NB4 (cell line): ENCODE results near the gene PPT2.

ENCODE experiments used
- MYC ChIP-seq: IDR thresholded peaks from 2 replicates; pipeline ENCODE4 v1.6.1; 2011; ENCODE audit warnings: low read depth, low read length
- POLR2A ChIP-seq: IDR thresholded peaks from 2 replicates; pipeline ENCODE4 v1.6.1; 2011; ENCODE audit warnings: mild to moderate bottlenecking; ENCODE audit not compliant: insufficient read length; ENCODE audit errors: extremely low read depth
- TF ChIP-seq, protein P1 (sequence below): IDR thresholded peaks from one replicate; pipeline ENCODE4 v1.5.1; 2012; ENCODE audit warnings: low read depth, low read length

DNA sequence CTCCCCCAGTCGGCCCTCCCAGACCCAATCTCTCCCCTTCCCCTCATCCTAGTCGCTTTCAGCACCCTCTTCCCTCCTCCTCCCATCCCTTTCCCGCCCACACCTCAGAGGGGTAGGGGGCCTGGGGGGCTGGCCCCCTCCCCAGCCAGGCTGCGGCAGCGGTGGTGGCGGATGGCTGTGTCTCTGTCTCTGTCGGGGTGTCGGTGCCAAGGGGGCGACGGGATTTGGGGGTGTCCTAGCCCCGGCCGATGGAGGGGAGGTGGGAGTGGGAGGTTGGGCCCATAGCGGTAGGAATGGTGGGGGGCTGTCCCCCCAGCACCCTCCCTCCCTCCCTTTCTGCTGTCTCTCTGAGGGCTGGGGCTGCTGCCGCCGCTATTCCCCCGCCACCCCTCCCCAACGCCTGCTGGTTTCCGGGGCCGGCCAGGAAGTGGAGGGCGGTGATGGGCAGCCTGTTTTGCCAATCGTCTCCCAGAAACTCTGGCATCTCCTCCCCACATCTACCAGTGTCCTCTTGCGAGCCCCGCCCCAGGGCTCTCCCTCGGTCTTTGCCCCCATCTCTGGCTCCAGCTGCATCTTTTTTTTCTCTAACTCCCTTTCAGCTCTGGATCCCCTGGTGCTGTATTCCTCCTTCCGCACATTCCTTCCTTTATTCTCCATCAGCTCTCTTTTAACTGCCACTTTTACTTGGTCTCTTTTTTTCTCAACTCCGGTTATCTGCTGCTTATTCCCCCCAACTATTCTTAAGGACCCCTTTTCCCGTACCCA lies 22.0 kb downstream of the PPT2 start, which contains the start of gene AGPAT1:
- TF ChIP-seq POLR2A (peak; percentile 43), MYC (no peak)
- TF ChIP-seq, protein P1, sequence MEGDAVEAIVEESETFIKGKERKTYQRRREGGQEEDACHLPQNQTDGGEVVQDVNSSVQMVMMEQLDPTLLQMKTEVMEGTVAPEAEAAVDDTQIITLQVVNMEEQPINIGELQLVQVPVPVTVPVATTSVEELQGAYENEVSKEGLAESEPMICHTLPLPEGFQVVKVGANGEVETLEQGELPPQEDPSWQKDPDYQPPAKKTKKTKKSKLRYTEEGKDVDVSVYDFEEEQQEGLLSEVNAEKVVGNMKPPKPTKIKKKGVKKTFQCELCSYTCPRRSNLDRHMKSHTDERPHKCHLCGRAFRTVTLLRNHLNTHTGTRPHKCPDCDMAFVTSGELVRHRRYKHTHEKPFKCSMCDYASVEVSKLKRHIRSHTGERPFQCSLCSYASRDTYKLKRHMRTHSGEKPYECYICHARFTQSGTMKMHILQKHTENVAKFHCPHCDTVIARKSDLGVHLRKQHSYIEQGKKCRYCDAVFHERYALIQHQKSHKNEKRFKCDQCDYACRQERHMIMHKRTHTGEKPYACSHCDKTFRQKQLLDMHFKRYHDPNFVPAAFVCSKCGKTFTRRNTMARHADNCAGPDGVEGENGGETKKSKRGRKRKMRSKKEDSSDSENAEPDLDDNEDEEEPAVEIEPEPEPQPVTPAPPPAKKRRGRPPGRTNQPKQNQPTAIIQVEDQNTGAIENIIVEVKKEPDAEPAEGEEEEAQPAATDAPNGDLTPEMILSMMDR: no peak
